Keratinocyte (primary cell): ENCODE results near the gene CENPL. TPM values are rescaled to one million over a fixed set of nuclear protein-coding genes. Genes with fewer than 3 reads are reported as not detected.
"Not testable (repeated sequence)": the region's sequence is repeated elsewhere in the genome, so short reads cannot be mapped to it uniquely, and the experiment has no call there.

ENCODE experiments used
- DNase-seq: peaks from one replicate; pipeline ENCODE4 v3.0.0-alpha.2; 2011; ENCODE audit warnings: low read depth, missing footprints, low spot score
- FAIRE-seq: peaks from 2 replicates; lab custom pipeline; 2011; peaks lifted over from hg19 to GRCh38; lab: Jason Lieb, UNC
- H2AFZ ChIP-seq: 2 replicates; pipeline ENCODE4 v1.6.0; 2012; ENCODE audit warnings: low read length, control low read depth, inconsistent platforms; ENCODE audit not compliant: control insufficient read depth
- H3K27ac ChIP-seq: 2 replicates; pipeline ENCODE4 v1.5.1; 2011; ENCODE audit warnings: low read length; ENCODE audit not compliant: control insufficient read depth, insufficient read depth
- H3K27me3 ChIP-seq: 3 replicates; pipeline ENCODE4 v1.6.0; 2011; ENCODE audit warnings: low read length; ENCODE audit not compliant: control insufficient read depth, insufficient read depth; ENCODE audit errors: extremely low read depth
- H3K36me3 ChIP-seq, 2 experiments: 2 replicates in 1 of 2; 3 replicates in 1 of 2; pipeline ENCODE4 v1.5.1; 2011; ENCODE audit warnings: low read length in 2 of 2, mild to moderate bottlenecking in 1 of 2; ENCODE audit not compliant: control insufficient read depth in 2 of 2, insufficient read depth in 2 of 2; ENCODE audit errors: extremely low read depth in 1 of 2
- H3K4me1 ChIP-seq: 3 replicates; pipeline ENCODE4 v1.5.1; 2011; ENCODE audit warnings: low read length; ENCODE audit not compliant: control insufficient read depth, insufficient read depth; ENCODE audit errors: extremely low read depth
- H3K4me2 ChIP-seq: 3 replicates; pipeline ENCODE4 v1.6.0; 2011; ENCODE audit warnings: low read depth, low read length; ENCODE audit not compliant: control insufficient read depth, insufficient read depth; ENCODE audit errors: extremely low read depth
- H3K4me3 ChIP-seq, 3 experiments: fragments of 200-600 bp in 1 of 3; sonication (generic) in 1 of 3; 2 replicates in 2 of 3; 3 replicates in 1 of 3; pipeline ENCODE4 v1.5.1; 2011 to 2016; ENCODE audit warnings: low read length in 3 of 3, mild to moderate bottlenecking in 3 of 3, control low read depth in 2 of 3, inconsistent platforms in 1 of 3, low read depth in 1 of 3, mixed read lengths in 1 of 3, mixed run types in 1 of 3, moderate library complexity in 1 of 3; ENCODE audit not compliant: control insufficient read depth in 2 of 3, insufficient read depth in 2 of 3; ENCODE audit errors: extremely low read depth in 1 of 3
- H3K79me2 ChIP-seq: 2 replicates; pipeline ENCODE4 v1.6.0; 2012; ENCODE audit warnings: low read length; ENCODE audit not compliant: control insufficient read depth, insufficient read depth
- H3K9ac ChIP-seq: 3 replicates; pipeline ENCODE4 v1.6.0; 2011; ENCODE audit warnings: low read length; ENCODE audit not compliant: control insufficient read depth, insufficient read depth; ENCODE audit errors: extremely low read depth
- H3K9me1 ChIP-seq: 3 replicates; pipeline ENCODE4 v1.6.0; 2011; ENCODE audit warnings: low read length; ENCODE audit not compliant: control insufficient read depth, insufficient read depth; ENCODE audit errors: extremely low read depth
- H3K9me3 ChIP-seq: 2 replicates; pipeline ENCODE4 v1.5.1; 2012; ENCODE audit warnings: low read depth, low read length; ENCODE audit not compliant: control insufficient read depth
- H4K20me1 ChIP-seq: 3 replicates; pipeline ENCODE4 v1.6.0; 2011; ENCODE audit warnings: low read length; ENCODE audit not compliant: control insufficient read depth, insufficient read depth; ENCODE audit errors: extremely low read depth
- EZH2 ChIP-seq: IDR thresholded peaks from one replicate; pipeline ENCODE4 v1.6.1; 2012; ENCODE audit warnings: inconsistent platforms, mild to moderate bottlenecking, low read length, moderate library complexity
- dilution Hi-C: fragments of 300-500 bp; cut with MboI; formaldehyde crosslinking; loops from one replicate; pipeline ENCODE4 v1.7.0; 2020; ENCODE audit warnings: low sequenced_read_pairs; ENCODE audit not compliant: extremely low pct_ligation_motif_present
- polyA plus RNA-seq, 5 experiments: library from polyadenylated mRNA; depleted of rRNA in 3 of 5; stranded (reverse) in 3 of 5; stranded (forward) in 1 of 5; unstranded in 1 of 5; fragments of >200 nt; gene quantifications; 1 replicate in 1 of 5; 2 replicates in 3 of 5; 3 replicates in 1 of 5; pipeline versions ENCODE4 v1.2.1 to v1.2.3, GENCODE V29; 2011 to 2012; ENCODE audit warnings: missing spikeins in 2 of 5, low read depth in 1 of 5, low replicate concordance in 1 of 5
- TF ChIP-seq, protein P1 (sequence below), 3 experiments: IDR thresholded peaks in 1 of 3; conservative IDR thresholded peaks in 1 of 3; optimal IDR thresholded peaks in 1 of 3; 2 replicates in 2 of 3; 3 replicates in 1 of 3; pipeline versions ENCODE3 to v1.5.1; 2011; ENCODE audit warnings: low read length in 3 of 3, mild to moderate bottlenecking in 3 of 3, moderate library complexity in 2 of 3, control low read depth in 1 of 3, inconsistent platforms in 1 of 3; ENCODE audit not compliant: insufficient read depth in 2 of 3; ENCODE audit errors: extremely low read depth in 1 of 3

CENPL gene
- polyA plus RNA-seq, 1 donor (not counting 4 experiments of a cell fraction or from before 2014, with no cell fraction given), result 9.4 TPM

DNA sequence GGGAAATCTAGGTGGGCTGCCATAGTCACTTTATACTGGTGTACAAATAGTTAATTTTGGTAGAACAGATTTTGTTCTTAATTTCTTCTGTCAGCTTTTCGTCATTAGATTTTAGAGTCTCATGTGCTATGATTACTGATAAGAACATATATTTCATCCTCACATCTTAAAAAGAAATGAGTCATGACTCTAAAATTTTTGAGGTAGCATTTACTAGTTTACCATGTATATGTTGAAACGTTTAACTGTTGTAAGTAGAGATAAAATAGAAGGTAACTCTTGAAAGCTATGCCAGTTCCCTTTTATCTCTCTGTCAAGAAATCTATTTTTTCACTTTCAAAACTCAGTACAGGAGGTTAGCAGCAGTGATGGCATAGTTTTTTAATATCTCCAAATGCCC, 56.5 kb downstream of the CENPL start:
- dilution Hi-C loops, result no loop called here
- no peak for TF ChIP-seq EZH2
- TF ChIP-seq, protein P1, sequence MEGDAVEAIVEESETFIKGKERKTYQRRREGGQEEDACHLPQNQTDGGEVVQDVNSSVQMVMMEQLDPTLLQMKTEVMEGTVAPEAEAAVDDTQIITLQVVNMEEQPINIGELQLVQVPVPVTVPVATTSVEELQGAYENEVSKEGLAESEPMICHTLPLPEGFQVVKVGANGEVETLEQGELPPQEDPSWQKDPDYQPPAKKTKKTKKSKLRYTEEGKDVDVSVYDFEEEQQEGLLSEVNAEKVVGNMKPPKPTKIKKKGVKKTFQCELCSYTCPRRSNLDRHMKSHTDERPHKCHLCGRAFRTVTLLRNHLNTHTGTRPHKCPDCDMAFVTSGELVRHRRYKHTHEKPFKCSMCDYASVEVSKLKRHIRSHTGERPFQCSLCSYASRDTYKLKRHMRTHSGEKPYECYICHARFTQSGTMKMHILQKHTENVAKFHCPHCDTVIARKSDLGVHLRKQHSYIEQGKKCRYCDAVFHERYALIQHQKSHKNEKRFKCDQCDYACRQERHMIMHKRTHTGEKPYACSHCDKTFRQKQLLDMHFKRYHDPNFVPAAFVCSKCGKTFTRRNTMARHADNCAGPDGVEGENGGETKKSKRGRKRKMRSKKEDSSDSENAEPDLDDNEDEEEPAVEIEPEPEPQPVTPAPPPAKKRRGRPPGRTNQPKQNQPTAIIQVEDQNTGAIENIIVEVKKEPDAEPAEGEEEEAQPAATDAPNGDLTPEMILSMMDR (optimal IDR thresholded peaks at IDR 0.05 in 1 of 3, IDR thresholded peaks at IDR 0.05 in 1 of 3, conservative IDR thresholded peaks at IDR 0.05 in 1 of 3; ENCODE audit: extremely low read depth in 1 of 3, insufficient read depth in 2 of 3, low read length in 3 of 3), result no peak
- Histone ChIP-seq H3K27me3 (no peaks in the 10 kb centered on the region), H3K36me3 (no peaks in the 10 kb centered on the region), H3K9ac (no peak overlapping the region), H3K79me2 (no peaks in the 10 kb centered on the region), H3K4me1 (no peaks in the 10 kb centered on the region), H3K9me1 (no peaks in the 10 kb centered on the region), H3K4me3 (no peak overlapping the region), H2AFZ (no peak overlapping the region), H3K27ac (no peak overlapping the region), H3K4me2 (no peak overlapping the region), H4K20me1 (no peaks in the 10 kb centered on the region), H3K9me3 (no peaks in the 10 kb centered on the region)
- DNase-seq (no peak), FAIRE-seq (no peak)

DNA sequence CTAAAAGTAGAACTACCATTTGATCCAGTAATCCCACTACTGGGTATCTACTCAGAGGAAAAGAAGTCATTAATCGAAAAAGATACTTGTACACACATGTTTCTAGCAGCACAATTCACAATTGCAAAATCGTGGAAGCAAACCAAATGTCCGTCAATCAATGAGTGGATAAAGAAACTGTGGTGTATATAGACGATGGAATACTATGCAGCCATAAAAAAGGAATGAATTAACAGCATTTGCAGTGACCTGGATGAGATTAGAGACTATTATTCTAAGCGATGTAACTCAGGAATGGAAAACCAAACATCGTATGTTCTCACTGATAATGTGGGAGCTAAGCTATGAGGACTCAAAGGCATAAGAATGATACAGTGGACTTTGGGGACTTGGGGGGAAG, 60.4 kb downstream of the CENPL start:
- H3K4me2 ChIP-seq, H3K9ac ChIP-seq, H3K36me3 ChIP-seq, H3K79me2 ChIP-seq, dilution Hi-C loops, H3K9me3 ChIP-seq, H3K9me1 ChIP-seq, H3K27me3 ChIP-seq, H2AFZ ChIP-seq, H3K4me1 ChIP-seq, H4K20me1 ChIP-seq, DNase-seq, H3K27ac ChIP-seq, H3K4me3 ChIP-seq, FAIRE-seq: not testable (repeated sequence)

DNA sequence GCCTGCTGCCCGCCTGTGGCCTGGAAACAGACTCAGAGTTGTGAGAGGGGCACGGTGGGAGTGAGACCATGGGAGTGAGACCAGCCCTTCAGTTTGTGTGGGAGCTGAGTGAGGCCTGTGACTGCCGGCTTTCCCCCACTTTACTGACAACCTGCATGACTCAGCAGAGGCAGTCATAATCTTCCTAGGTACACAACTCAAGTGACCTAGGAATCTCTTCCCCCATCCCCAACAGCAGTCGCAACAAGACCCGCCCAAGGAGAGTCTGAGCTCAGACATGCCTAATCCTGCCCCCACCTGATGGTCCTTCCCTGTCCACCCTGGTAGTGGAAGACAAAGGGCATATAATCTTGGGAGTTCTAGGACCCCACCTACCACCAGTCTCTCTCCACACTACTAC, 65.7 kb downstream of the CENPL start:
- no peak overlapping the region for H3K4me3 ChIP-seq
- H4K20me1 ChIP-seq, result no peaks in the 10 kb centered on the region
- no peak overlapping the region for H3K4me2 ChIP-seq
- DNase-seq, result no peak
- no peak overlapping the region for H2AFZ ChIP-seq
- dilution Hi-C loops, result no loop called here
- no peak overlapping the region for H3K9ac ChIP-seq
- no peaks in the 10 kb centered on the region for H3K9me3 ChIP-seq
- no peak for TF ChIP-seq EZH2
- TF ChIP-seq, protein P1 (optimal IDR thresholded peaks at IDR 0.05 in 1 of 3, IDR thresholded peaks at IDR 0.05 in 1 of 3, conservative IDR thresholded peaks at IDR 0.05 in 1 of 3; ENCODE audit: extremely low read depth in 1 of 3, insufficient read depth in 2 of 3, low read length in 3 of 3), result no peak
- H3K27me3 ChIP-seq, result no peaks in the 10 kb centered on the region
- H3K79me2 ChIP-seq, result no peaks in the 10 kb centered on the region
- H3K36me3 ChIP-seq, result peaks cover 5 to 15% of the 10 kb centered on the region in 2 experiments
- FAIRE-seq, result no peak
- no peaks in the 10 kb centered on the region for H3K9me1 ChIP-seq
- H3K4me1 ChIP-seq, result peaks cover 4% of the 10 kb centered on the region
- peak overlapping the region; percentile 26 for H3K27ac ChIP-seq
